Right renal cortex interstitium (tissue), 3 donors: ENCODE results near the gene NCAPD2. TPM values are rescaled to one million over a fixed set of nuclear protein-coding genes. Genes with fewer than 3 reads are reported as not detected.
"Not testable (repeated sequence)": the region's sequence is repeated elsewhere in the genome, so short reads cannot be mapped to it uniquely, and the experiment has no call there.

Source experiments
- DNase-seq, 3 donors: peaks; one replicate each; pipeline ENCODE4 v3.0.0-alpha.2; 2013; ENCODE audit warnings: low read depth in 3 of 3, low spot score in 2 of 3
- polyA plus RNA-seq, 3 donors: library from polyadenylated mRNA; unstranded; fragments of 120-200 nt; gene quantifications; one replicate each; pipeline ENCODE4 v1.2.1, GENCODE V29; 2013; ENCODE audit not compliant: insufficient read length in 3 of 3

Gene NCAPD2
- polyA plus RNA-seq, 3 donors = 53.5 to 57.1 (median 56.0) TPM

DNA sequence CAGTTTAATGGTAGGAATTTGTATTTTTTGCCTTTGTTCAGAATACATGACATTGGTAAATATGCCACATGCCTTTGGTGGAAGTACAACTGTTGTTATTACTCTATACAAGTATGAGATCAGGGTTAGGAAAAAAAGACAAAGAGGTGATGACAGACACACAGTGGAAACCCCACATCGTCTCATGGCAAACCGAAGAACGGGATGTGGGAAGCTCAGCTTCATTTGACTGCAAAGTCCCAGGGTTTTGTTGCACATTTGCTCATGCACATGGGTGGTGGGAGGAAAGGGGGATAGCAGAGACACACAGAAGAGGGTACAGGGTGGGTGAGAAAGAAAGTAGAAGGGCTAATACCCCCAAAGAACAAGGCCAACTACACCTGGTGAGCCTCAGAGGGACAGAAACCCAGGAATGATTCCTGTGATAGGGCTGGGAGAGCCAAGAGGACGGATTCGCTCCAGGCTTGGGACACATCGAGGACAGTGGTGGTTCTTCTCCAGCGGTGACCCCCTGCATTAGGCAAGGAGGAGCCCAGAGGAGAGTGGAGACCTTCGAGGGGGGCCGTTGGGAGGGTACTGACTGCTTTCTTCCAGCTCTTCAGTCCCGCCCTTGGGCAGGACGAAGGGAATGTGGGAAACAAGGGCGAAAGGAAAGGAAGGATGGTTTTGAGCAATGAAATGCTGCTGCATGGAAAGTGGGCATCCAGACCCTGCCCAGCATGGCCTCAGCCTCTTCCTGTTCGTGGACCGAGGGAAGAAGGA lies 31.5 kb upstream of the NCAPD2 start:
- DNase-seq = no peak

DNA sequence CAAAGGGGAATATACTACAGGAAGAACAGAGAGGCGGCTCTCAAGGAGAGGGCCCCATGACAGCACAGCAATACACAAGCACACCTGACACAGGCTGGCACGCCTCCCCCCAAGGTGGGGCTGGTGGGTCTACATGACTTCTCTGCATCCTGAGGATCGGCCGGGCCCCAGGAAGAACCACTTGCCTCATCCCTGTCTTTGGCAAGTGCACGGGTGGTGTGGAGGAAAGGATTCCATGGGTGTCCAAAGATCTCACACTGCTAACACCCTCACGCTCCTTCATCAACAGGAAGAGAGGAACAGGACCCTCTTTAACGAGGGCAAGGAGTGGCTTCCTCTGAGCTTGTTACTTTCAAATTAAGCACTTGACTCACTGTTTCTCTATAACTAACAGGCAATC lies 30.7 kb upstream of the NCAPD2 start:
- DNase-seq = no peak

DNA sequence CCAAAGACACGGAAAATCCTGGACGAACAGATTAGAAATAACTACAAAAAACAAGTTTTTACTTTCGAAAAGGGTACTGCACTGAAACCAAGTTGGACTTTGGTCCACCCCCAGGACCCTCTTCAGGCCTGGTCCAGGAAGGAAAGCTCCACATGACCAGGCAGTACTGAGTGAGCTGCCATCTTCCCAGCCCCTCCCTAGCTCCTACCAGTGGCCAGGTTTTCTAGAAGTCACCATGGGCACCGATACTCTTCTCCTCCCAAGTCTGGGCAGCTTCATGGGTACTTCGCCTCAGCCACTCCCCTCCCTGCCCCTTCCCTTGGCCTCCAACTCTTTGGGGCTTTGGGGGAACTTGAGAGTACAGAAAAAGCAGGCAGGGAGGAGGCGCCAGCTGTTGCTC lies 30.0 kb upstream of the NCAPD2 start:
- no peak for DNase-seq

DNA sequence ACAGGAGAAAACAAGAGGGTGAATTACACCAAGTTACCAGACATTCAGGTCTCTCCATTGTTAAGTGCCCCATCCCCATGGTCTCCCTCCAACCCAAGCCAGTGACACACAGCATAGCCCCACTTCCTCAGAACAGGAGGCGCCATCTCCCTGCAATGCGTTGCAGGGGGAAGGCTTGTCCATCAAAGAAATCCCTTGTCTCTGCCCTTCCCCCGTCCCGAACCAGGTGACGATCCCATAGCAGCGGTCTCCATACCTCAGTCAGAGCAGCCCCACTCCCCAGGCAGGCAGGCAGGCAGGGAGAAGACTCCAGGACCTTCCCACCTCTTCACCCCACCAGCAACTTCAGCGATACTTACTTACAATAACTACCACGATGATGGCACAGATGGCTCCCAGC lies 29.4 kb upstream of the NCAPD2 start:
- DNase-seq = no peak

DNA sequence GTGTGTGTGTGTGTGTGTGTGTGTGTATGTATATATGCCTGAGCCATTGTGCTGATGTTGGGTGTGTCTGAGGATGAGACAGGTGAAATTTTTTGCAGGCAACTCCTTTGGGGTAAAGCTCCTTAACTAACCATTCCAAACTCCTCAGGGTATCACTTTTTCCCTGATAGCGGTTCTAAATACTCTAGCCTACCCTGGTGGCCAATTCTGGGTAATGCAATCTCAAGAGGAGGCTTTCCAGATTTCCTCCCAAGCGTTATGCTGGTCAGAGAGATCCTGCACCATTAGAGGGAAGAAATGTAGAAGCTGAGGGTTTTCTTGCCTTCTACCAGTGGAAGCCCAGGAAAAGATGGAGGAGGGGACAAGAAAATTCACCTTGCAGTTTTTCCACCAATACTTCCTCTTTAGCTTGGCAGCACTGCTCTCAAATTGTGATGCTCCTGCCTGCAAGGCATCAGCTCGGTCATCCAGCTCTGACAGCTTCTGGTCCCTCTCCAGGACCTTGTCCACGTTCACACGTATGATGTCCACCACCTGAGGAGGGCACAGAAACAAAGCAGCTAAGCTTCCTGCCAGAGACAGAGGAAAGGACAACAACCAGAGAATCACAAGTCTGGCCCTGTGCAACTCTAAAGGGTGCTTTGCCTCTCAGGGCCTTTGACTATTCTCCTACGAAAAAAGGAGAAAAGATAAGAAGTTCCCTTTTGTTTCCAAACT lies 28.3 kb upstream of the NCAPD2 start:
- peak in 2 of 3 donors; percentile 53 to 56 for DNase-seq

DNA sequence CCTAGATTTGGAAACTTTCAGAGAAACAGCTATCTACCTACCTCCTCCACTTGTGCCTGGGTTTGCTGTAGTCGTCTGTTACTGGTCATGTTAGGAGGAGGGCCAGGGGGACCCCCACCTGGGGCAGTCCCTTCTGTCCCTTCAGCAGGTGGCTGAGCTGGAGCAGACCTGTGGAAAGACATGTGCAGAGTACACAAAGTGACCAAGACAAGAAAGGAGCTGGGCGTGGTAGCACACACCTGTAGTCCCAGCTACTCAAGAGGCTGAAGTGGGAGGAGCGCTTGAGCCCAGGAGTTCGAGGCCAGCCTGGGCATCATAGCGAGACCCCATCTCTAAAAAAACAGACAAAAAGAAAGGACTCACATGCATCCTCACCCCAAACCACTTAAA lies 27.7 kb upstream of the NCAPD2 start:
- no peak for DNase-seq

DNA sequence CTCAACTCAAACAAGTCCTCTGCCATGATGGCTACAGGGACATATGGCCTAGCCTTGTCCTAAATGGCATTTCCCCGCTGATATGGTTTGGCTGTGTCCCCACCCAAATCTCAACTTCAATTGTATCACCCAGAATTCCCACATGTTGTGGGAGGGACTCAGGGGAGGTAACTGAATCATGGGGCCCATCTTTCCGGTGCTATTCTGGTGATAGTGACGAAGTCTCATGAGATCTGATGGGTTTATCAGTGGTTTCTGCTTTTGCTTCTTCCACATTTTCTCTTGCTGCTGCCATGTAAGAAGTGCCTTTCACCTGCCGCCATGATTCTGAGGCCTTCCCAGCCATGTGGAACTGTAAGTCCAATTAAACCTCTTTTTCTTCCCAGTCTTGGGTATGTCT lies 27.2 kb upstream of the NCAPD2 start:
- DNase-seq = not testable (repeated sequence)

DNA sequence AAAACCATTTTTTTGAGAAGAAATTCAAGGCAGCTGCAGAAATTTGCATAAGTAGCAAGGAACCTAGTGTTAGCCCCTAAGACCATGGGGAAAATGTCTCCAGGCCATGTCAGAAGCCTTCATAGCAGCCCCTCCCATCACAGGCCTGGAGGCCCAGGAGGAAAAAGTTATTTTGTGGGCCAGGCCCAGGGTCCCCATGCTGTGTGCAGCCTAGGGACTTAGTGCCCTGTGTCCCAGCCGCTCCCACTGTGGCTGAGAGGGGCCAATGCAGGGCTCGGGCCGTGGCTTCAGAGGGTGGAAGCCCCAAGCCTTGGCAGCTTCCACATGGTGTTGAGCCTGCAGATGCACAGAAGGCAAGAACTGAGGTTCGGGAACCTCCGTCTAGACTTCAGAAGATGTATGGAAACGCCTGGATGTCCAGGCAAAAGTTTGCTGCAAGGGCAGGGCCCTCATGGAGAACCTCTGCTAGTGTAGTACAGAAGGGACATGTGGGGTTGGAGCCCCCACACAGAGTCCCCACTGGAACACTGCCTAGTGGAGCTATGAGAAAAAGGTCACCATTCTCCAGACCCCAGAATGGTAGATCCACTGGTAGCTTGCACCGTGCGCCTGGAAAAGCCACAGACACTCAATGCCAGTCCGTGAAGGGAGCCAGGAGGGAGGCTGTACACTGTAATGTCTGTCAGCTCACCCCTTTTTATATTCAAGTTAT lies 26.2 kb upstream of the NCAPD2 start:
- DNase-seq = not testable (repeated sequence)

DNA sequence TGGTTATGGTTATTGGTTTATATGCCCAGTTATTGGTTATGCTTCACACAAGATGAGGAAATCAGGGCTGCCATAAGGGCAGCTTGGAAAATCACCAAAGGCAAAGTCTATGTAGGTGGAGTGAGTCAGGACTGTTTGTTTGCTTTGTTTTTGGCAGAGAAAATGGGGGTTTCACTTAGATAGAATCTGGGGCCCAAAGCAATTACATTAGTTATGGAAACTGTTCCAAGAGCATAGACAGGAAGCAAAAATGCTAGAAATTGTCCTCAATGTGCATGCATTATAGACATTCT lies 25.7 kb upstream of the NCAPD2 start:
- no peak for DNase-seq

DNA sequence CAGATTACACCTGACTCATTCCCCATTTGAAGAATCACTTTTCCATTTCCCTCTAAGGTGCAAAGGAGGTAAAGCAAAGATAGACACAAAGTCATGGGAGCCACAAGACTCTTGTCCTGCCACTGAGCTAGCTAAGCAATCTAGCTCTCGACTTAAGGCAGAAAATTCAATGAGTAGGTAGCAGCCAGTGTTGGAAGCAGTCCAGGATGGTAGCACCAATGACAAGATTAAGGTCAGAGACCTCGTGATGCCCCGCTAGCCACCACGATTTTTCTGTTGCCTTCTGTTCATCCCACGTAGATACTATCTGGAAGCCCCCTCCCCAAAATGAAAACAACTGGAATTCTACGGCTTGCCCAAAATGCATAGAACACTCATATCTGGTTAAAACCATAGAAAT lies 24.8 kb upstream of the NCAPD2 start:
- DNase-seq = no peak

DNA sequence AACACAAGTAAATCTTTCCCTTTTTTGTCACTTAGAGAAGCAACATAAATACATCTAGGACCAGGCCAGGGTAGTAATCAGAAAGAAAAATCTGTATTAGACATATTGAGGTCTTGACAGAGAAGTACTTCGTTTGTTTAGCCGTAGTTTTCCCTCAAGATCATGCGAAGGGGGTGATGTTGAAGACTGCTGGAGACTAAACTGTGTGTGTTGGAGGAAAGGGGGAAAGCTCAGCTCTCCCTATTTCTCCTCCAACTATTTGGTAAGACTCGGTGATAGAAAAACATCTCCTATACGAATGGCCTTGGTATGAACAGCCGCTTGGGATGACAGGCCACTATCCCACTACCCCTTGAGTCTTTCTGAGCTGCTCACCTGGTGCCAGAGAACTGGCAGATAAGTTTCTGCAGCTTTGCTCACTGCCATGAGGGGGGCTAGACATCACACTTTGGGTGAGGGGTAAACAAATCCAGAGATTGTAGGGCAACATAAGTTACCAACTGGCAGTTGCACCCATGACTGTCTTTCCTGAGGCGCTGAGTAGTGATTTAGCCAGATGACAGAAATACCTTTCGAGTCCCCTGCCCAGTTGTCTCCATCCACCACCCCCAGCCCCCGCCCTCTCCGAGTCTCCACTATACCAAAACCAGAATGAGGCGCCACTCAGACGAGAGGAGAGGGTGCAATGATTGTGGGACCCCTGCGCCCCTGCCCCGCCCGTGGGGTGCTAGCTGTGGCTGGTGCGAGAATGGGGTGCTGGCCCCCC lies 24.1 kb upstream of the NCAPD2 start:
- DNase-seq = no peak

DNA sequence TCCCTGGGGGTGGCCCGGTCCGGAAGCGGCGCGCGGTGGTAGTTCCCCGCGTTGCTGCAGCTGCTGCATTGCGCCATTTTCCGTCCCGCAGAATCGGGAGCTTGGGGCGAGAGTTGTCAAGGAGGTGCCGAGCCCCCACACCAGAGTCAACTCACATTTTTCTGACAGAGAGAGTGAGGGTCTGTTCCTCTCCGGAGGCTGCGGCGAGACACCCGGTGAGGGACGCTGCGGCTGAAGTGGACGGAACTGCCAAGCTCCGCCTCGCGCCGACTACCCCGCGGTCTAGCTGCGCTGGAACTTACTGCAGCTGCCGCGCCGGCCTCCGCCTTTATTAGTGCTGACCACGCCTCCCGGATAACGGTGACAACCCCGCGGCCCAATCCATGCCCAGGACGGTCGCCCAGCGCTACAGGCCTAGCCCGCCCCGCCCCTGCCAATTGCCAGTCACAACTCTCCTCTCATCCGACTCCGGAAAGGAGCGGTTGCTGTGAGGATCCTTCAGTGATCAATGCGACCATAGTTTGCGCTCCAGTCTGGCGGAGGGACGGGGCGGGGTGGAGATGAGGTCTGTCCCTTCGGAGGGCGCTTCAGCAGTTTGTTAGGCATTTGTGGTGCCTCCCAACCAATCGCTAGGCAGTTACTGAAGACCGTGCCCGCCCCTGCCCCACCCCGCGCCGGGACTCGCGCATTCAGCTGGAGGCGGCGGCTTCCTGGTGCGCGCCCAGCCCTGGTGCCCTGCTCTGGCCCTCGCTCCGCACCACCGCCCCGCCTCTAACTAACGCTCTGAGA lies 23.3 kb upstream of the NCAPD2 start, which contains the start of gene VAMP1:
VAMP1 (minus strand) TSS at position 303 of the 789 bp plus-strand sequence; CDS start at position 157, 146 bp downstream.
- peak; percentile 85 to 92 (median 91) for DNase-seq

DNA sequence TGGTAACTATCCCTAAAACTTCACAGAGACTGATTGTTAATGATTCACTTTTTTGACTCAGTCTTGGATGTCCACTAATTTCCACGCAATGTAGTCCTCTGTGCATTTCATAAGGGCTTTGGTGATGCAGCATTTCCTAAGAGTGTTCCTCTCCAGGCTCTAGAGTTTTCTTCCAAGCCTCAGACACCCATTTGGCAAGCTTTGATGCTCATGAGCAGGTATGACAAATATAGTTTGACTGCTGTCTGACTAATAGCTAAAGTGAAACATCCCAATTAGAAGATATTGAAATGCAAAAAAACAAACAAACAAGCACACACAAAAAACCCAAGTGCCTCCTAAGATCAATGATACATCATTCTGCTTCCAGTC lies 21.9 kb upstream of the NCAPD2 start:
- no peak for DNase-seq

DNA sequence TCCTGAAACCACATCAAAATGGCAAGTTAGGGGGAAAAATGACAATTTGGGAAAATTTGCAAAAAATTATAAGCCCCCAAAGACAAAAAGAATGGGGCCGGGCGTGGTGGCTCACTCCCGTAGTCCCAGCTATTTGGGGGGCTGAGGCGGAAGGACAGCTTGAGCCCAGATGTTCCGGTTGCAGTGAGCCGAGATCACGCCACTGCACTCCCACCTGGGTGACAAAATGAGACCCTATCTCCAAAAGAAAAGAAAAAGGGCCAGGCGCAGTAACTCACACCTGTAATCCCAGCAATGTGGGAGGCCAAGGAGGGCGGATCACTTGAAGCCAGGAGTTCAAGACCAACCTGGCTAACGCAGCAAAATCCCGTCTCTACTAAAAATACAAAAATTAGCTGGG lies 21.4 kb upstream of the NCAPD2 start:
- DNase-seq = no peak

DNA sequence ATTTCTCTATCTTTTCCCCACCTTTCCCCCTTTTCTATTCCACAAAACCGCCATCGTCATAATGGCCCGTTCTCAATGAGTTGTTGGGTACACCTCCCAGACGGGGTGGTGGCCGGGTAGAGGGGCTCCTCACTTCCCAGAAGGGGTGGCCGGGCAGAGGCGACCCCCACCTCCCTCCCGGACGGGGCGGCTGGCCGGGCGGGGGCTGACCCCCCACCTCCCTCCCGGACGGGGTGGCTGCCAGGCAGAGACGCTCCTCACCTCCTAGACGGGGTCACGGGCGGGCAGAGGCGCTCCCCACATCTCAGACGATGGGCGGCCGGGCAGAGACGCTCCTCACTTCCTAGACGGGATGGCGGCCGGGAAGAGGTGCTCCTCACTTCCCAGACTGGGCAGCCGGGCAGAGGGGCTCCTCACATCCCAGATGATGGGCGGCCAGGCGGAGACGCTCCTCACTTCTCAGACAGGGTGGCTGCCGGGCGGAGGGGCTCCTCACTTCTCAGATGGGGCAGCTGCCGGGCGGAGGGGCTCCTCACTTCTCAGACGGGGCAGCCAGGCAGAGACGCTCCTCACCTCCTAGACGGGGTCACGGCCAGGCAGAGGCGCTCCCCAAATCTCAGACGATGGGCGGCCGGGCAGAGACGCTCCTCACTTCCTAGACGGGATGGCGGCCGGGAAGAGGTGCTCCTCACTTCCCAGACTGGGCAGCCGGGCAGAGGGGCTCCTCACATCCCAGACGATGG lies 18.5 kb upstream of the NCAPD2 start:
- DNase-seq = not testable (repeated sequence)

DNA sequence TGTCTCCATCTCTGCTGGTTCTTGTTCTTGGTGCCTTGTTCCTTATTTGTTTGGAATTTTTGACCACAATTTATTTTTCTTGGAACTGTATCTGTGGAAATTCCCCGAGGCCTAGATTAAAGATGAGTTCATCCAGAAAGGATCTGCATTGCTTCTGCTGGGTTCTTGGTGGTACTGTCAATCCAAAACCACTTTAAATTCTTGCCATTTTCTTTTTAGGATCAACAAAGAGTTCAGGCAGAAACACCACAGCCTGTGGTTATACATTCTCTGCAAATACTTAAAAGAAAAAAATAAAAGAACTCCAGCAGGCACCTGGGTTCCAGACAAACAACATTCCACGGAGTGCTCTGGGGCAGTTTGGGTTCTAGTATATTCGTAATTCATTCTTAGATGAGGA lies 17.4 kb upstream of the NCAPD2 start:
- no peak for DNase-seq

DNA sequence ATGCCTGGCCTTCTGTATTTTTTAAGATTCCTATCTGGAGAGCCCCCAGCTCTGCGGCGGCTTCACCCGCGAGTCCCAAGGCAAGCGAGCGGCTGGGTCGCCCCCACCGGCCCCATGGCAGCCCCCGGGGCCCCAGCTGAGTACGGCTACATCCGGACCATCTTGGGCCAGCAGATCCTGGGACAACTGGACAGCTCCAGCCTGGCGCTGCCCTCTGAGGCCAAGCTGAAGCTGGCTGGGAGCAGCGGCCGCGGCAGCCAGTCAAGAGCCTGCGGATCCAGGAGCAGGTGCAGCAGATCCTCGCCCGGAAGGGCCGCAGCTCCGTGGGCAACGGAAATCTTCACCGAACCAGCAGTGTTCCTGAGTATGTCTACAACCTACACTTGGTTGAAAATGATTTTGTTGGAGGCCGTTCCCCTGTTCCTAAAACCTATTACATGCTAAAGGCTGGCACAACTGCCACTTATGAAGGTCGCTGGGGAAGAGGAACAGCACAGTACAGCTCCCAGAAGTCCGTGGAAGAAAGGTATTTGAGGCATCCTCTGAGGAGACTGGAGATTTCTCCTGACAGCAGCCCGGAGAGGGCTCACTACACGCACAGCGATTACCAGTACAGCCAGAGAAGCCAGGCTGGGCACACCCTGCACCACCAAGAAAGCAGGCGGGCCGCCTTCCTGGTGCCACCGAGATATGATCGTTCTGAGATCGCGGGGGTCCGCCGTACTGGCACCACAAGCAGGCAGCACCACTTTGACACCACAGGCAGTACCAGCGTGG lies 16.1 kb upstream of the NCAPD2 start:
- not testable (repeated sequence) for DNase-seq

DNA sequence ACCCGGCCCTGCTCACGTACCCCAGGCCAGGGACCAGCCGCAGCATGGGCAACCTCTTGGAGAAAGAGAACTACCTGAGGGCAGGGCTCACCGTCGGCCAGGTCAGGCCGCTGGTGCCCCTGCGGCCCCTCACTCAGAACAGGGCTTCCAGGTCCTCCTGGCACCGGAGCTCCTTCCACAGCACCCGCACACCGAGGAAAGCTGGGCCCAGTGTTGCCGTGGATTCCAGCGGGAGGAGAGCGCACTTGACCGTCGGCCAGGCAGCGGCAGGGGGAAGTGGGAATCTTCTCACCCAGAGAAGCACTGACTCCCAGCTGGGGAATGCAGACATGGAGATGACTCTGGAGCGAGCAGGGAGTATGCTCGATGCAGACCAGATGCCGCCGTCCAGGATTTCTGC lies 15.5 kb upstream of the NCAPD2 start:
- DNase-seq = no peak

DNA sequence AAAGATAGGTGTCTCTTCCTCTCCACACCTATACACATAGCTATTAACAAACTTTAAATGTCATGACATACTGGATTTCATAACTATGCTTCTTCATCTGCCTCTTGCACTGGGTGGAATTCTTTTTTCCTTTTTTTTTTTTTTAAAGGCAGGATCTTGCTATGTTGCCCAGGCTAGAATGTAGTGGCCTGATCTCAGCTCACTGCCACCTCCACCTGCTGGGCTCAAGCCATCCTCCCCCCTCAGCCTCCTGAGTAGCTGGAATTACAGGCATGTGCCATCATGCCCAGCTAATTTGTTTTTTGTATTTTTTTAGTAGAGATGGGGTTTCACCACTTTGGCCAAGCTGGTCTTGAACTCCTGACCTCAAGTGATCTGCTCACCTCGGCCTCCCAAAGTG lies 5.7 kb upstream of the NCAPD2 start:
- no peak for DNase-seq
